Vagina (tissue), 2 donors: ENCODE data around the gene PIEZO1. TPM values are rescaled to one million over a fixed set of nuclear protein-coding genes. Genes with fewer than 3 reads are reported as not detected.

Experiments
- DNase-seq, 2 donors: peaks; one replicate each; pipeline ENCODE4 v3.0.0-alpha.2; 2017; ENCODE audit errors: extremely low spot score in 2 of 2
- H3K27ac ChIP-seq: fragments of 200-600 bp; sonication (generic); one replicate; pipeline ENCODE4 v1.5.1; 2019
- H3K27me3 ChIP-seq: fragments of 200-600 bp; sonication (generic); one replicate; pipeline ENCODE4 v1.5.1; 2019
- H3K36me3 ChIP-seq, 2 donors: fragments of 200-600 bp; sonication (generic); one replicate each; pipeline ENCODE4 v1.5.1; 2017 to 2019
- H3K4me1 ChIP-seq: fragments of 200-600 bp; sonication (generic); one replicate; pipeline ENCODE4 v1.5.1; 2019
- H3K4me3 ChIP-seq, 2 donors: fragments of 200-600 bp; sonication (generic); 1 replicate in 1 of 2; 2 replicates in 1 of 2; pipeline ENCODE4 v1.5.1; 2016 to 2019
- H3K9me3 ChIP-seq: fragments of 200-600 bp; sonication (generic); one replicate; pipeline ENCODE4 v1.5.1; 2019
- CTCF ChIP-seq, 3 experiments: fragments of 450-650 bp in 2 of 3; fragments of 200-600 bp in 1 of 3; sonication (generic) in 1 of 3; IDR thresholded peaks; one replicate each; pipeline ENCODE4 v1.5.1; 2017 to 2019; ENCODE audit warnings: antibody characterized with exemption in 3 of 3, mild to moderate bottlenecking in 2 of 3, moderate library complexity in 2 of 3
- POLR2A ChIP-seq, 2 donors: fragments of 450-650 bp; IDR thresholded peaks; one replicate each; pipeline ENCODE4 v1.6.1; 2017; ENCODE audit warnings: antibody characterized with exemption in 2 of 2, mild to moderate bottlenecking in 2 of 2, moderate library complexity in 2 of 2
- POLR2AphosphoS5 ChIP-seq, 2 donors: sonication (generic); formaldehyde crosslinking; IDR thresholded peaks; one replicate each; pipeline ENCODE4 v1.9.0; 2017; ENCODE audit warnings: antibody characterized with exemption in 2 of 2, mild to moderate bottlenecking in 2 of 2, low read depth in 1 of 2; ENCODE audit not compliant: insufficient read depth in 1 of 2
- intact Hi-C: fragments of 100-400 bp; cut with DNase I; formaldehyde crosslinking; loops from one replicate; pipeline ENCODE4 v1.15.1; 2023
- total RNA-seq: library from RNA; depleted of rRNA; stranded (reverse); fragments of >200 nt; gene quantifications from one replicate; pipeline ENCODE4 v1.2.3, GENCODE V29; 2016

Gene PIEZO1
- total RNA-seq, 1 donor from 2014 or later = 184 TPM

GRCh38 chr16:88678224-88678979 is 106.6 kb downstream of the PIEZO1 start:
- no peak overlapping the region for H3K4me3 ChIP-seq
- intact Hi-C loops = no loop called here
- H3K9me3 ChIP-seq = no peaks in the 10 kb centered on the region
- H3K27ac ChIP-seq = no peak overlapping the region
- H3K4me1 ChIP-seq = no peaks in the 10 kb centered on the region
- DNase-seq = no peak
- TF ChIP-seq CTCF (IDR thresholded peaks at IDR 0.05) (no peak), POLR2AphosphoS5 (IDR thresholded peaks at IDR 0.05; ENCODE audit: insufficient read depth in 1 of 2, low read depth in 1 of 2) (no peak), POLR2A (IDR thresholded peaks at IDR 0.05) (no peak)
- no peaks in the 10 kb centered on the region for H3K36me3 ChIP-seq
- H3K27me3 ChIP-seq = no peaks in the 10 kb centered on the region

- H3K9me3 ChIP-seq = no peaks in the 10 kb centered on the region
- no peak overlapping the region for H3K27ac ChIP-seq
- no peaks in the 10 kb centered on the region for H3K4me1 ChIP-seq
- DNase-seq = no peak
- H3K27me3 ChIP-seq = no peaks in the 10 kb centered on the region
- no peak overlapping the region for H3K4me3 ChIP-seq
- H3K36me3 ChIP-seq = no peaks in the 10 kb centered on the region
- intact Hi-C loops = no loop called here
- no peak for TF ChIP-seq POLR2AphosphoS5 (IDR thresholded peaks at IDR 0.05; ENCODE audit: insufficient read depth in 1 of 2, low read depth in 1 of 2)
- no peak for TF ChIP-seq CTCF (IDR thresholded peaks at IDR 0.05)
- TF ChIP-seq POLR2A (IDR thresholded peaks at IDR 0.05) = no peak
These were observed 107.3 kb downstream of the PIEZO1 start for GRCh38 chr16:88677721-88678120.

- no peaks in the 10 kb centered on the region for H3K4me1 ChIP-seq
- intact Hi-C loops = no loop called here
These were observed 108.3 kb downstream of the PIEZO1 start for GRCh38 chr16:88676502-88677242.

GRCh38 chr16:88673716-88674379 is 111.2 kb downstream of the PIEZO1 start:
- H3K36me3 ChIP-seq = no peaks in the 10 kb centered on the region
- DNase-seq = no peak
- no peaks in the 10 kb centered on the region for H3K4me1 ChIP-seq
- TF ChIP-seq POLR2AphosphoS5 (IDR thresholded peaks at IDR 0.05; ENCODE audit: insufficient read depth in 1 of 2, low read depth in 1 of 2) (no peak), CTCF (IDR thresholded peaks at IDR 0.05) (no peak), POLR2A (IDR thresholded peaks at IDR 0.05) (no peak)
- intact Hi-C loops = no loop called here
- H3K27me3 ChIP-seq = no peaks in the 10 kb centered on the region
- H3K27ac ChIP-seq = no peak overlapping the region
- no peaks in the 10 kb centered on the region for H3K9me3 ChIP-seq
- H3K4me3 ChIP-seq = no peak overlapping the region

More at GRCh38 chr16:88676502-88677242, 108.3 kb downstream of the PIEZO1 start:
- DNase-seq = no peak
- Histone ChIP-seq H3K27me3 (no peaks in the 10 kb centered on the region), H3K36me3 (no peaks in the 10 kb centered on the region), H3K4me3 (no peak overlapping the region), H3K9me3 (no peaks in the 10 kb centered on the region), H3K27ac (no peak overlapping the region)
- TF ChIP-seq POLR2AphosphoS5 (IDR thresholded peaks at IDR 0.05; ENCODE audit: insufficient read depth in 1 of 2, low read depth in 1 of 2) = no peak
- TF ChIP-seq POLR2A (IDR thresholded peaks at IDR 0.05) = no peak
- TF ChIP-seq CTCF (IDR thresholded peaks at IDR 0.05) = no peak
